NCI-H748 (cell line): ENCODE measurements around the gene SNCB.

Source experiments
- DNase-seq: peaks from one replicate; lab custom pipeline; 2025; ENCODE audit not compliant: unreplicated experiment; lab: John Stamatoyannopoulos, UW

SNCB gene

DNA sequence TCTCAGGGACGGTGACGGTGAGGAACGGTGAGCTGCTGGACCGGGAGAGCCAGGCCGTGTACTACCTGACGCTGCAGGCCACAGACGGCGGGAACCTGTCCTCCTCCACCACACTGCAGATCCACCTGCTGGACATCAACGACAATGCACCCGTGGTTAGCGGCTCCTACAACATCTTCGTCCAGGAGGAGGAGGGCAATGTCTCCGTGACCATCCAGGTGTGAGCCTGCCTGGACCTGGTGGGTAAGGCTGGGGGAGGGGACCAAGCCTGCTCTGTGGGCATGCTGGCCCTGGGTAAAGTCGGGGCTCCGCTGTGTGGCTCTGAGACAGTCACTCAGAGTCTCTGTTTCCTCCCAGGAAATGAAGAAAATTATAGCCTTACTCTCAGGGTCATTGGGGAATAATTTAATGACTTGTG is 51.9 kb downstream of the SNCB start:
- DNase-seq, result peak; percentile 81

DNA sequence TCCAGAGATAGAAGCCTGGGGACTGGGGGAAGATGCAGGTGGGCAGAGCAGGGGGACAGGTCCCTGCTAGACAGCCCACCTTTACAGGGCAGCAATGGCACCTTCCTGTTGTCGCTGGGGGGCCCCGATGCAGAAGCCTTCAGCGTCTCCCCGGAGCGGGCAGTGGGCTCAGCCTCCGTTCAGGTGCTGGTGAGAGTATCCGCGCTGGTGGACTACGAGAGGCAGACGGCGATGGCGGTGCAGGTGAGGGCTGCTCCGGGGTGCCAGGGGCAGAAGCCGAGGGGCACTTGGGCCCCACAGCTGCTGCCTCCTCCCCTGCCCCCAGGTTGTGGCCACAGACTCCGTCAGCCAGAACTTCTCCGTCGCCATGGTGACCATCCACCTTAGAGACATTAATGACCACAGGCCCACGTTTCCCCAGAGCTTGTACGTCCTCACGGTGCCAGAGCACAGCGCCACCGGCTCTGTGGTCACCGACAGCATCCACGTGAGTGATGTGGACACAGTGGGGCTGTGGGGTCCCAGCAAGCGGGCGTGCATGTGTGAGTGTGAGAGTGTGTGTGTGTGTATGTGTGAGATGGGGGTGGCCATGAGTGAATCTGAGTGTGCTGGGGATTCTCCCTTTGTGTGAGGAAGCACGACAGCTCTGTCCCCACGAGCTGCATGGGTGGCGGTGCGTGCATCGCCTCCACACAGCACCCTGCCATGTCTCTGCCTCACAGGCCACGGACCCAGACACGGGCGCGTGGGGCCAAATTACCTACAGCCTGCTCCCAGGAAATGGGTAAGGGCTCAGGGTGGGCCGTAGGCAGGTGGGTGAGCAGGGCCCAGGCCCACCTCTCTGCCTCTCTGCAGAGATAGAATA is 52.8 kb downstream of the SNCB start:
- no peak for DNase-seq

DNA sequence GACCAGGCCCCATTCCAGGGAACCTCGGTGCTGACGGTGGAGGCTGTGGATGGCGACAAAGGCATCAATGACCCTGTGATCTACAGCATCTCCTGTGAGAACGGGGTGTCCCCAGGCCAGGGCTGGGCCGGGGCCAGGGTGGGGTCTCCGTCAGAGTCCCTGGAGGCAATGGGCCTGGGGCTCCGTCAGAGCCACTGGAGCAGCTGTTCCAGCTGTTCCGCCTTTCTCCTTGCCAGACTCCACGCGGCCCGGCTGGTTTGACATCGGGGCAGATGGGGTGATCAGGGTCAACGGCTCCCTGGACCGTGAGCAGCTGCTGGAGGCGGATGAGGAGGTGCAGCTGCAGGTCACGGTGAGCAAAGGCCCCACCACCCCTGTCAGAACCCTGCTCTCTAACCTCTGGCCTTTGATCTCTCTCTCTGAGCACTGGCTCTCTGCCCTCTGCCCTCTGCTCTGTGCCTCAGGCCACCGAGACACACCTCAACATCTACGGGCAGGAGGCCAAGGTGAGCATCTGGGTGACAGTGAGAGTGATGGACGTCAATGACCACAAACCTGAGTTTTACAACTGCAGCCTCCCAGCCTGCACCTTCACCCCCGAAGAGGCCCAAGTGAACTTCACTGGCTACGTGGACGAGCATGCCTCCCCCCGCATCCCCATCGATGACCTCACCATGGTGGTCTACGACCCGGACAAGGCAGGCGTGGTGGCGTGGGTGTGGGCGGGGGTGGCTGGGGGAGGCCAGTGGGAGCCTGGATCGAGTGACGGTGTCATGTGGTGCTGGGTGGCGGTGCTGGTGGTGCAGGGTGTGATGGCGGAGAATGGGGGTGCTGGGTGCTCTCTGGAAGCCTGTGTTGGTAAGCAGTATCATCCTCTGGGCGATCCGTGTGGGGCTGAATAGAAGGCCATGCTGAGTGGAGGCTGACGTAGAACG is 54.6 kb downstream of the SNCB start:
- DNase-seq, result no peak

DNA sequence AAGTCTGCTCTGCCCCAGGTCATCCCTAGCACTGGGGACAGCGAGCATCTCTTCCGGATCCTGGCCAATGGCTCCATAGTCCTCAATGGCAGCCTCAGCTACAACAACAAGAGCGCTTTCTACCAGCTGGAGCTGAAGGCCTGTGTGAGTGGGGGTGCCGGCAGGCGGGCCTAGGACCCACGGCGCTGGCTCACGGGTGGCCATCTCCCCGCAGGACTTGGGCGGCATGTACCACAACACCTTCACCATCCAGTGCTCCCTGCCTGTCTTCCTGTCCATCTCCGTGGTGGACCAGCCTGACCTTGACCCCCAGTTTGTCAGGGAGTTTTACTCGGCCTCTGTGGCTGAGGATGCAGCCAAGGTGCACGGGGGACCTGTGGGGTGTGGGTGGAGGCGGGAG is 55.3 kb downstream of the SNCB start:
- no peak for DNase-seq

GRCh38 chr5:176574297-176574591 is 56.1 kb downstream of the SNCB start:
- DNase-seq, result no peak

- DNase-seq, result peak; percentile 59
These were observed 56.6 kb downstream of the SNCB start for GRCh38 chr5:176573564-176574296.
